ENCODE measurements around the gene ZC3H7B. TPM values are rescaled to one million over a fixed set of nuclear protein-coding genes. Genes with fewer than 3 reads are reported as not detected.
"Not testable (repeated sequence)": the region's sequence is repeated elsewhere in the genome, so short reads cannot be mapped to it uniquely, and the experiment has no call there.

Gene ZC3H7B
- total RNA-seq = 10 to 100 TPM; 49.0 to 51.3 TPM

GRCh38 chr22:41301085-41302020 lies at the start of gene ZC3H7B:
Gene ZC3H7B (plus strand): TSS chr22:41301525. CDS start chr22:41320661, 19,136 bp downstream.
- Mint-ChIP-seq H3K27ac (peak within 1 kb of the TSS; percentile 68), H3K36me3 (peaks cover 2% of the 10 kb centered on the region), H3K9me3 (no peaks in the 10 kb centered on the region), H3K27me3 (no peaks in the 10 kb centered on the region), H3K4me3 (peak within 1 kb of the TSS; percentile 86), H3K4me1 (peaks cover 27% of the 10 kb centered on the region)
- DNase-seq (peak; percentile 83), ATAC-seq (ENCODE audit: low read depth) (peak; percentile 99)
- POLR2A ChIA-PET = interaction anchor here (0.7 to 3.1 kb wide), 12 partner anchors 9 to 350 kb away, joined by 3 to 80 read pairs (median 6); partner anchors contain the start of genes PMM1, RANGAP1, RBX1 and TEF

GRCh38 chr22:41252365-41252764 lies 49.0 kb upstream of the ZC3H7B start:
- H3K27me3 Mint-ChIP-seq = no peaks in the 10 kb centered on the region
- H3K4me1 Mint-ChIP-seq = no peaks in the 10 kb centered on the region
- DNase-seq (no peak), ATAC-seq (ENCODE audit: low read depth) (no peak)
- H3K4me3 Mint-ChIP-seq = no peak overlapping the region
- POLR2A ChIA-PET = no interaction called here
- no peak overlapping the region for H3K27ac Mint-ChIP-seq
- H3K9me3 Mint-ChIP-seq = no peaks in the 10 kb centered on the region
- H3K36me3 Mint-ChIP-seq = peaks cover 18% of the 10 kb centered on the region

GRCh38 chr22:41254230-41254629 lies 47.1 kb upstream of the ZC3H7B start:
- Mint-ChIP-seq H3K4me1 (no peaks in the 10 kb centered on the region), H3K4me3 (no peak overlapping the region), H3K9me3 (no peaks in the 10 kb centered on the region), H3K27me3 (no peaks in the 10 kb centered on the region), H3K36me3 (peaks cover 14% of the 10 kb centered on the region), H3K27ac (no peak overlapping the region)
- DNase-seq (no peak), ATAC-seq (ENCODE audit: low read depth) (no peak)
- POLR2A ChIA-PET = no interaction called here

GRCh38 chr22:41256254-41257253 lies 44.8 kb upstream of the ZC3H7B start:
- Mint-ChIP-seq H3K36me3 (peaks cover 12% of the 10 kb centered on the region), H3K27ac (no peak overlapping the region), H3K27me3 (no peaks in the 10 kb centered on the region), H3K9me3 (no peaks in the 10 kb centered on the region), H3K4me3 (no peak overlapping the region), H3K4me1 (no peaks in the 10 kb centered on the region)
- ATAC-seq (ENCODE audit: low read depth) = no peak
- POLR2A ChIA-PET = no interaction called here
- no peak for DNase-seq

GRCh38 chr22:41257696-41258095 lies 43.6 kb upstream of the ZC3H7B start:
- H3K4me1 Mint-ChIP-seq = no peaks in the 10 kb centered on the region
- H3K27me3 Mint-ChIP-seq = no peaks in the 10 kb centered on the region
- H3K9me3 Mint-ChIP-seq = no peaks in the 10 kb centered on the region
- peaks cover 14% of the 10 kb centered on the region for H3K36me3 Mint-ChIP-seq
- H3K4me3 Mint-ChIP-seq = no peak overlapping the region
- H3K27ac Mint-ChIP-seq = no peak overlapping the region
- no peak for ATAC-seq (ENCODE audit: low read depth)
- POLR2A ChIA-PET = no interaction called here
- no peak for DNase-seq

- not testable (repeated sequence) for ATAC-seq (ENCODE audit: low read depth); DNase-seq; H3K9me3 Mint-ChIP-seq; H3K27me3 Mint-ChIP-seq; H3K27ac Mint-ChIP-seq; H3K4me3 Mint-ChIP-seq; H3K4me1 Mint-ChIP-seq
- H3K36me3 Mint-ChIP-seq = peaks cover 11% of the 10 kb centered on the region
- POLR2A ChIA-PET = interaction anchor here (0.7 to 1.4 kb wide), 3 partner anchors 22 to 555 kb away, joined by 3 to 4 read pairs (median 4); no protein-coding TSS in a partner anchor
Measured at GRCh38 chr22:41259756-41260155, 41.6 kb upstream of the ZC3H7B start.

GRCh38 chr22:41260871-41261270 lies 40.5 kb upstream of the ZC3H7B start:
- peaks cover 18% of the 10 kb centered on the region for H3K36me3 Mint-ChIP-seq
- ATAC-seq (ENCODE audit: low read depth) (no peak), DNase-seq (no peak)
- H3K27ac Mint-ChIP-seq = no peak overlapping the region
- POLR2A ChIA-PET = no interaction called here
- no peak overlapping the region for H3K4me3 Mint-ChIP-seq
- no peaks in the 10 kb centered on the region for H3K4me1 Mint-ChIP-seq
- H3K27me3 Mint-ChIP-seq = no peaks in the 10 kb centered on the region
- no peaks in the 10 kb centered on the region for H3K9me3 Mint-ChIP-seq

- no peak overlapping the region for H3K4me3 Mint-ChIP-seq
- DNase-seq (no peak), ATAC-seq (ENCODE audit: low read depth) (no peak)
- no peaks in the 10 kb centered on the region for H3K27me3 Mint-ChIP-seq
- H3K27ac Mint-ChIP-seq = no peak overlapping the region
- H3K36me3 Mint-ChIP-seq = peaks cover 23% of the 10 kb centered on the region
- H3K4me1 Mint-ChIP-seq = no peaks in the 10 kb centered on the region
- H3K9me3 Mint-ChIP-seq = no peaks in the 10 kb centered on the region
- POLR2A ChIA-PET = no interaction called here
Measured at GRCh38 chr22:41261541-41262249, 39.6 kb upstream of the ZC3H7B start.

GRCh38 chr22:41262250-41262765 lies 39.0 kb upstream of the ZC3H7B start:
- Mint-ChIP-seq H3K4me1 (no peaks in the 10 kb centered on the region), H3K9me3 (no peaks in the 10 kb centered on the region), H3K4me3 (no peak overlapping the region), H3K27me3 (no peaks in the 10 kb centered on the region), H3K27ac (no peak overlapping the region), H3K36me3 (peaks cover 23% of the 10 kb centered on the region)
- POLR2A ChIA-PET = no interaction called here
- ATAC-seq (ENCODE audit: low read depth) (no peak), DNase-seq (no peak)

GRCh38 chr22:41263704-41264103 lies 37.6 kb upstream of the ZC3H7B start:
- DNase-seq (no peak), ATAC-seq (ENCODE audit: low read depth) (no peak)
- Mint-ChIP-seq H3K27ac (no peak overlapping the region), H3K9me3 (no peaks in the 10 kb centered on the region), H3K27me3 (no peaks in the 10 kb centered on the region), H3K4me1 (no peaks in the 10 kb centered on the region), H3K4me3 (no peak overlapping the region), H3K36me3 (peaks cover 28% of the 10 kb centered on the region)
- POLR2A ChIA-PET = no interaction called here

- Mint-ChIP-seq H3K4me3 (no peak overlapping the region), H3K27ac (no peak overlapping the region), H3K9me3 (no peaks in the 10 kb centered on the region), H3K27me3 (no peaks in the 10 kb centered on the region), H3K36me3 (peaks cover 29% of the 10 kb centered on the region), H3K4me1 (no peaks in the 10 kb centered on the region)
- ATAC-seq (ENCODE audit: low read depth) (no peak), DNase-seq (no peak)
- POLR2A ChIA-PET = no interaction called here
Measured at GRCh38 chr22:41264408-41264941, 36.9 kb upstream of the ZC3H7B start.

GRCh38 chr22:41267958-41268357 lies 33.4 kb upstream of the ZC3H7B start:
- no peak overlapping the region for H3K27ac Mint-ChIP-seq
- H3K36me3 Mint-ChIP-seq = peaks cover 33% of the 10 kb centered on the region
- no peak for ATAC-seq (ENCODE audit: low read depth)
- no peak overlapping the region for H3K4me3 Mint-ChIP-seq
- POLR2A ChIA-PET = no interaction called here
- DNase-seq = no peak
- no peaks in the 10 kb centered on the region for H3K27me3 Mint-ChIP-seq
- H3K9me3 Mint-ChIP-seq = no peaks in the 10 kb centered on the region
- H3K4me1 Mint-ChIP-seq = no peaks in the 10 kb centered on the region

All from activated naive CD8-positive, alpha-beta T cell treated with anti-CD3 and anti-CD28 coated beads, Interleukin-2, amount 10 ng/mL, durations not matched to agents 7 days and 5 days (primary cell).